Lower leg skin (tissue), 3 donors: ENCODE measurements around the gene BOD1.

Source experiments
- CTCF ChIP-seq, 3 donors: fragments of 450-650 bp; IDR thresholded peaks; one replicate each; pipeline ENCODE4 v1.5.1; 2016; ENCODE audit warnings: antibody characterized with exemption in 3 of 3, mild to moderate bottlenecking in 3 of 3, moderate library complexity in 2 of 3
- POLR2A ChIP-seq, 2 donors: fragments of 450-650 bp; IDR thresholded peaks; one replicate each; pipeline ENCODE4 v1.6.1; 2016 to 2017; ENCODE audit warnings: antibody characterized with exemption in 2 of 2, mild to moderate bottlenecking in 1 of 2, moderate library complexity in 1 of 2

- TF ChIP-seq CTCF (IDR thresholded peaks at IDR 0.05) (no peak), POLR2A (IDR thresholded peaks at IDR 0.05) (no peak)
Measured at GRCh38 chr5:173623296-173623771, 6.9 kb upstream of the BOD1 start.
